Upper lobe of right lung (tissue), 1 donor: Measurements from ENCODE around the gene GRIK2. TPM values are rescaled to one million over a fixed set of nuclear protein-coding genes. Genes with fewer than 3 reads are reported as not detected.

Experiments used
- ATAC-seq: fragments of 200-7000 bp; cut with Tn5 transposase; one replicate; pipeline ENCODE4 v1.9.1; 2020; ENCODE audit warnings: mild to moderate bottlenecking, moderate library complexity
- DNase-seq: peaks from one replicate; pipeline ENCODE4 v3.0.0-alpha.2; 2020
- H3K27ac ChIP-seq: fragments of 200-600 bp; one replicate; pipeline ENCODE4 v1.8.0; 2022
- H3K27me3 ChIP-seq: fragments of 200-600 bp; one replicate; pipeline ENCODE4 v1.8.0; 2022; ENCODE audit warnings: mild to moderate bottlenecking
- H3K36me3 ChIP-seq: fragments of 200-600 bp; one replicate; pipeline ENCODE4 v1.8.0; 2022
- H3K4me1 ChIP-seq: fragments of 200-600 bp; one replicate; pipeline ENCODE4 v1.8.0; 2022
- H3K4me3 ChIP-seq: fragments of 200-600 bp; one replicate; pipeline ENCODE4 v1.8.0; 2022; ENCODE audit warnings: mild to moderate bottlenecking
- H3K9me3 ChIP-seq: fragments of 200-600 bp; one replicate; pipeline ENCODE4 v1.8.0; 2022
- intact Hi-C: fragments of 100-400 bp; cut with DNase I; formaldehyde crosslinking; loops from one replicate; pipeline ENCODE4 v1.11.0; 2022
- total RNA-seq: library from RNA; stranded (reverse); fragmentation: NEBNext Ultra II Directional; extraction: Animal tissue kit (Norgen Biotek cat#: 25700); gene quantifications from one replicate; pipeline ENCODE4 v1.2.1, GENCODE V29; 2021
- TF ChIP-seq, protein P1 (sequence below): fragments of 200-600 bp; IDR thresholded peaks from one replicate; pipeline ENCODE4 v1.8.0; 2022; ENCODE audit warnings: antibody characterized with exemption
- donor health status: DM: no; HTN: yes; CAD: no; lungs with severe emphysema.

The GRIK2 gene
- total RNA-seq, 1 donor from 2014 or later: 0.38 TPM

DNA sequence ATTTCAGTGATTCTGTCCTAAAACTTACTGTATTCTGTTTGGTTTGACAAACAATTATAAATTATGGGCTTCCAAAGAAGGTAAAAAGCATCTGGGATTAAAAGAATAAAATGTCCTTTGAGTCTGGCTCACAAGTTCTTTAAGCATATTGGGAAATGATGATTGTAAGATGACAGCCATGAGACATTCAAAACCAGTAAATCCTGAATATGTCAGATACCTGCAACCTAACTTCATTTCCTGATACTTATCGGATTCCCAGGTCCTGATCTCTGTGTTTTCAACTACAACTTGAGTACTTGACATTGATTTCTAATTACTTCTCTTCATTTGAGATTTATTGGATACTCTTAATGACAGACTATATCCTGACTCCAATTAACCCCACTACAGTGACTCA is 446.6 kb downstream of the GRIK2 start:
- H3K4me3 ChIP-seq: no peak overlapping the region
- DNase-seq (no peak), ATAC-seq (no peak)
- TF ChIP-seq, protein P1, sequence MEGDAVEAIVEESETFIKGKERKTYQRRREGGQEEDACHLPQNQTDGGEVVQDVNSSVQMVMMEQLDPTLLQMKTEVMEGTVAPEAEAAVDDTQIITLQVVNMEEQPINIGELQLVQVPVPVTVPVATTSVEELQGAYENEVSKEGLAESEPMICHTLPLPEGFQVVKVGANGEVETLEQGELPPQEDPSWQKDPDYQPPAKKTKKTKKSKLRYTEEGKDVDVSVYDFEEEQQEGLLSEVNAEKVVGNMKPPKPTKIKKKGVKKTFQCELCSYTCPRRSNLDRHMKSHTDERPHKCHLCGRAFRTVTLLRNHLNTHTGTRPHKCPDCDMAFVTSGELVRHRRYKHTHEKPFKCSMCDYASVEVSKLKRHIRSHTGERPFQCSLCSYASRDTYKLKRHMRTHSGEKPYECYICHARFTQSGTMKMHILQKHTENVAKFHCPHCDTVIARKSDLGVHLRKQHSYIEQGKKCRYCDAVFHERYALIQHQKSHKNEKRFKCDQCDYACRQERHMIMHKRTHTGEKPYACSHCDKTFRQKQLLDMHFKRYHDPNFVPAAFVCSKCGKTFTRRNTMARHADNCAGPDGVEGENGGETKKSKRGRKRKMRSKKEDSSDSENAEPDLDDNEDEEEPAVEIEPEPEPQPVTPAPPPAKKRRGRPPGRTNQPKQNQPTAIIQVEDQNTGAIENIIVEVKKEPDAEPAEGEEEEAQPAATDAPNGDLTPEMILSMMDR: no peak
- no peaks in the 10 kb centered on the region for H3K4me1 ChIP-seq
- no peak overlapping the region for H3K27ac ChIP-seq
- H3K36me3 ChIP-seq: no peaks in the 10 kb centered on the region
- H3K27me3 ChIP-seq: no peaks in the 10 kb centered on the region
- intact Hi-C loops: no loop called here
- H3K9me3 ChIP-seq: no peaks in the 10 kb centered on the region

GRCh38 chr6:101845172-101845571 is 451.7 kb downstream of the GRIK2 start:
- no peak for DNase-seq
- Histone ChIP-seq H3K4me3 (no peak overlapping the region), H3K4me1 (no peaks in the 10 kb centered on the region), H3K27ac (no peak overlapping the region), H3K9me3 (no peaks in the 10 kb centered on the region), H3K36me3 (no peaks in the 10 kb centered on the region), H3K27me3 (no peaks in the 10 kb centered on the region)
- TF ChIP-seq, protein P1: no peak
- no peak for ATAC-seq
- intact Hi-C loops: no loop called here

- Histone ChIP-seq H3K27ac (no peak overlapping the region), H3K4me1 (no peaks in the 10 kb centered on the region), H3K4me3 (no peak overlapping the region), H3K9me3 (no peaks in the 10 kb centered on the region), H3K27me3 (no peaks in the 10 kb centered on the region), H3K36me3 (no peaks in the 10 kb centered on the region)
- DNase-seq (no peak), ATAC-seq (no peak)
- intact Hi-C loops: no loop called here
- TF ChIP-seq, protein P1: no peak
These were observed 452.1 kb downstream of the GRIK2 start for GRCh38 chr6:101845621-101846020.

DNA sequence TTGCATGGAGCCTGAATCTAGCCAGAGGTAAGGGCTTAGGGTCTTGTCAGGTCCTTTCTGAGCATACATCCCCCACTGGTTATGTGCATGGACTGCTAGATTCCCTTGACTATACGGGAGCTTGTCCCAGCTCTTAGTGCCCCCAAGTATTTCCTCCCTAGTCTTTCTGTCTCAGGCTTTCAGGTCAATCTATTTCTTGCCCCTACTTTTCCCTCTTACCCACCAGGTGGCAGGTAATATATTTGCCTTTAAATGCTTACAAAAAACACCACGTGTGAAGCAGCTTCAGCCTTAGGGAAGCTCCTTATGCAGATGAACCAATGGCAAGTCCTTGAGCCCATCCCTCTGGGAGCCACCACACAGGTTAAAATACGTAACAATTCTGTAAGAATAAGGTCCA is 454.2 kb downstream of the GRIK2 start:
- TF ChIP-seq, protein P1: no peak

GRCh38 chr6:101851911-101852310 is 458.4 kb downstream of the GRIK2 start:
- intact Hi-C loops: no loop called here
- Histone ChIP-seq H3K4me3 (no peak overlapping the region), H3K27me3 (no peaks in the 10 kb centered on the region), H3K4me1 (no peaks in the 10 kb centered on the region), H3K9me3 (no peaks in the 10 kb centered on the region), H3K36me3 (no peaks in the 10 kb centered on the region), H3K27ac (no peak overlapping the region)
- DNase-seq (no peak), ATAC-seq (no peak)
- TF ChIP-seq, protein P1: no peak

More for the DNA sequence above, 454.2 kb downstream of the GRIK2 start:
- Histone ChIP-seq H3K27ac (no peak overlapping the region), H3K27me3 (no peaks in the 10 kb centered on the region), H3K9me3 (no peaks in the 10 kb centered on the region), H3K4me3 (no peak overlapping the region), H3K36me3 (no peaks in the 10 kb centered on the region), H3K4me1 (no peaks in the 10 kb centered on the region)
- intact Hi-C loops: no loop called here
- DNase-seq (no peak), ATAC-seq (no peak)
